Measurements from ENCODE around the gene ATP4A.

Gene ATP4A

GRCh38 chr19:35555301-35556005 is 8.0 kb downstream of the ATP4A start:
- H3K36me3 ChIP-seq (ENCODE audit: insufficient read depth, low read depth, low read length), result peaks cover 7% of the 10 kb centered on the region; the same call in 1 of the 2 replicates
- no peaks in the 10 kb centered on the region for H3K4me1 ChIP-seq (ENCODE audit: insufficient read depth, low read length)
- H3K27me3 ChIP-seq (ENCODE audit: insufficient read depth, low read length), result peaks cover 39% of the 10 kb centered on the region
- H3K9me3 ChIP-seq (ENCODE audit: insufficient read depth, low read depth, low read length), result no peaks in the 10 kb centered on the region
- H3K27ac ChIP-seq (ENCODE audit: low read length), result no peak overlapping the region
- H3K4me3 ChIP-seq (ENCODE audit: low read length), result no peak overlapping the region
- no peak overlapping the region for H3K9ac ChIP-seq (ENCODE audit: low read depth, low read length)

GRCh38 chr19:35554076-35554475 is 9.4 kb downstream of the ATP4A start:
- peaks cover 27% of the 10 kb centered on the region for H3K27me3 ChIP-seq (ENCODE audit: insufficient read depth, low read length)
- no peak overlapping the region for H3K4me3 ChIP-seq (ENCODE audit: low read length)
- no peak overlapping the region for H3K9ac ChIP-seq (ENCODE audit: low read depth, low read length)
- H3K9me3 ChIP-seq (ENCODE audit: insufficient read depth, low read depth, low read length), result no peaks in the 10 kb centered on the region
- no peaks in the 10 kb centered on the region for H3K4me1 ChIP-seq (ENCODE audit: insufficient read depth, low read length)
- H3K36me3 ChIP-seq (ENCODE audit: insufficient read depth, low read depth, low read length), result peaks cover 14% of the 10 kb centered on the region; the same call in 1 of the 2 replicates
- no peak overlapping the region for H3K27ac ChIP-seq (ENCODE audit: low read length)

GRCh38 chr19:35553385-35554000 is 10.0 kb downstream of the ATP4A start:
- Histone ChIP-seq H3K9me3 (ENCODE audit: insufficient read depth, low read depth, low read length) (no peaks in the 10 kb centered on the region), H3K27ac (ENCODE audit: low read length) (no peak overlapping the region), H3K4me3 (ENCODE audit: low read length) (no peak overlapping the region), H3K4me1 (ENCODE audit: insufficient read depth, low read length) (no peaks in the 10 kb centered on the region), H3K27me3 (ENCODE audit: insufficient read depth, low read length) (peaks cover 21% of the 10 kb centered on the region), H3K36me3 (ENCODE audit: insufficient read depth, low read depth, low read length) (peaks cover 14% of the 10 kb centered on the region; the same call in 1 of the 2 replicates), H3K9ac (ENCODE audit: low read depth, low read length) (no peak overlapping the region)

GRCh38 chr19:35552534-35553384 is 10.7 kb downstream of the ATP4A start:
- Histone ChIP-seq H3K9me3 (ENCODE audit: insufficient read depth, low read depth, low read length) (no peaks in the 10 kb centered on the region), H3K27me3 (ENCODE audit: insufficient read depth, low read length) (peaks cover 18% of the 10 kb centered on the region; the same call in 1 of the 2 replicates), H3K4me3 (ENCODE audit: low read length) (no peak overlapping the region)

GRCh38 chr19:35551091-35551810 is 12.2 kb downstream of the ATP4A start:
- H3K27ac ChIP-seq (ENCODE audit: low read length), result no peak overlapping the region
- H3K36me3 ChIP-seq (ENCODE audit: insufficient read depth, low read depth, low read length), result peaks cover 29% of the 10 kb centered on the region
- H3K4me3 ChIP-seq (ENCODE audit: low read length), result no peak overlapping the region
- H3K4me1 ChIP-seq (ENCODE audit: insufficient read depth, low read length), result peaks cover 3% of the 10 kb centered on the region; the same call in 1 of the 2 replicates
- H3K27me3 ChIP-seq (ENCODE audit: insufficient read depth, low read length), result peaks cover 5% of the 10 kb centered on the region; the same call in 1 of the 2 replicates
- no peaks in the 10 kb centered on the region for H3K9me3 ChIP-seq (ENCODE audit: insufficient read depth, low read depth, low read length)
- no peak overlapping the region for H3K9ac ChIP-seq (ENCODE audit: low read depth, low read length)

More at GRCh38 chr19:35552534-35553384, 10.7 kb downstream of the ATP4A start:
- H3K27ac ChIP-seq (ENCODE audit: low read length), result no peak overlapping the region
- H3K4me1 ChIP-seq (ENCODE audit: insufficient read depth, low read length), result no peaks in the 10 kb centered on the region
- peaks cover 18% of the 10 kb centered on the region; the same call in 1 of the 2 replicates for H3K36me3 ChIP-seq (ENCODE audit: insufficient read depth, low read depth, low read length)
- H3K9ac ChIP-seq (ENCODE audit: low read depth, low read length), result no peak overlapping the region

GRCh38 chr19:35549879-35550523 is 13.5 kb downstream of the ATP4A start:
- Histone ChIP-seq H3K27ac (ENCODE audit: low read length) (no peak overlapping the region), H3K36me3 (ENCODE audit: insufficient read depth, low read depth, low read length) (peaks cover 29% of the 10 kb centered on the region), H3K4me3 (ENCODE audit: low read length) (no peak overlapping the region), H3K9ac (ENCODE audit: low read depth, low read length) (no peak overlapping the region), H3K9me3 (ENCODE audit: insufficient read depth, low read depth, low read length) (no peaks in the 10 kb centered on the region), H3K4me1 (ENCODE audit: insufficient read depth, low read length) (peaks cover 3% of the 10 kb centered on the region; the same call in 1 of the 2 replicates), H3K27me3 (ENCODE audit: insufficient read depth, low read length) (no peaks in the 10 kb centered on the region; the same call in 1 of the 2 replicates)

DNA sequence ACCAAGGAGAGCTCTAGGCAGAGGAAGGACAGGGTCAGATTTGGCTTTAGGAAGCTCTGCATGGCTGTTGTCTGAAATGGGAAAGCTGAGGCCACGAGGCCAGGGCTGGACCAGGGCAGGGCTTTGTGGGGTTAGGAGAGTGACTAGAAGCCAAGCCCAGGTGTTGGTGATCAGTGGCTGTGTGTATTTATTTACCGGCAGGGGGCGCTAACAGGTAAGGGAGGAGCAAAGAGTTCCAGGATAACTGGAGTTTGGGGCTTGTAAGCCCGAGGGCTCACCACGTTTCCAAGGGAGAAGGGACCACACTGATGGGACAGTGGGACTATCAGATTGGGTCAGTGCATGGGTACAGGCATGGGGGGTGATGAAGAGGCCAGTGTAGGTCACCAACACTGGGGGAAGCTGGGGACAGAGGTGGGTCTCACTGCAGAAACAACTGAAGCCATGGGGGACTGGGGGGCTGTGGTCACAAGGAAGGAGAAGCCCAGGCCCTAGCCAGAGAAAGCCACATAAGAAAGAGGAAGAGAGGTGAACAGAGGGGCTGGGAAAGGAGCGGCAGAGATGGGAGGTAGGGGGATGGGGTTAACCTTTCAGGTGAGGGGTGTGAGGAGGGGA is 14.2 kb downstream of the ATP4A start:
- Histone ChIP-seq H3K9me3 (ENCODE audit: insufficient read depth, low read depth, low read length) (no peaks in the 10 kb centered on the region), H3K4me3 (ENCODE audit: low read length) (no peak overlapping the region), H3K27me3 (ENCODE audit: insufficient read depth, low read length) (no peaks in the 10 kb centered on the region; the same call in 1 of the 2 replicates), H3K4me1 (ENCODE audit: insufficient read depth, low read length) (peaks cover 6% of the 10 kb centered on the region; the same call in 1 of the 2 replicates), H3K36me3 (ENCODE audit: insufficient read depth, low read depth, low read length) (peaks cover 29% of the 10 kb centered on the region), H3K9ac (ENCODE audit: low read depth, low read length) (no peak overlapping the region), H3K27ac (ENCODE audit: low read length) (no peak overlapping the region)

GRCh38 chr19:35546532-35546931 is 16.9 kb downstream of the ATP4A start:
- peak overlapping the region; percentile 99 for H3K4me3 ChIP-seq (ENCODE audit: low read length)
- no peak overlapping the region for H3K27ac ChIP-seq (ENCODE audit: low read length)
- H3K9me3 ChIP-seq (ENCODE audit: insufficient read depth, low read depth, low read length), result no peaks in the 10 kb centered on the region
- H3K9ac ChIP-seq (ENCODE audit: low read depth, low read length), result peak overlapping the region; percentile 97; the same call in 1 of the 2 replicates
- H3K4me1 ChIP-seq (ENCODE audit: insufficient read depth, low read length), result peaks cover 7% of the 10 kb centered on the region; the same call in 1 of the 2 replicates
- peaks cover 43% of the 10 kb centered on the region for H3K36me3 ChIP-seq (ENCODE audit: insufficient read depth, low read depth, low read length)
- no peaks in the 10 kb centered on the region for H3K27me3 ChIP-seq (ENCODE audit: insufficient read depth, low read length)

DNA sequence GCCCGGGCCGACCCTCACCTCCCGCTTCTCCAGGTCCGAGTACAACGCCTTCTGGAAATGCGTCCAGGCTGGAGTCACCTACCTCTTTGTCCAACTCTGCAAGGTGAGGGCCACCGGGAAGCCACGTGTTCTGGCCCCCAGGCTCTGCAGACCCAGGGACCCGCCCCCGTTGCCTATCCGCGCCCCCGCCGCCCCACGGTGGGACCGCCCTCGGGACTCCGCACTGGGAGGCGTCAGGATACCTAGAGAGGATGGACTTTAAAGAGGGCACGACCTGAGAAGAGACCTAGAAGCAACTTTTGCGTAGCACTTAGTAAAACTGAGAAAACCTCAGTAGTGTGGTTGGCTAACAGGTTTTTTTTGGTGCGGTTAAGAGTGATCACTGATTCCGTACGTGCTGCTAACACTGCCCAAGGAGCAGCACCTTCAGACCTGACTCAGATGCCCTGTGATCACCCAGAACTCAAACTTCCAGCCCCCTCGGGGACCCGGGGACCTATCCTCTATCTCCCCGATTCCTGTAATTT is 17.5 kb downstream of the ATP4A start:
- peak overlapping the region; percentile 99 for H3K4me3 ChIP-seq (ENCODE audit: low read length)
- peak overlapping the region; percentile 82 for H3K27ac ChIP-seq (ENCODE audit: low read length)
- H3K9me3 ChIP-seq (ENCODE audit: insufficient read depth, low read depth, low read length), result no peaks in the 10 kb centered on the region
- peaks cover 45% of the 10 kb centered on the region for H3K36me3 ChIP-seq (ENCODE audit: insufficient read depth, low read depth, low read length)
- peaks cover 7% of the 10 kb centered on the region; the same call in 1 of the 2 replicates for H3K4me1 ChIP-seq (ENCODE audit: insufficient read depth, low read length)
- H3K27me3 ChIP-seq (ENCODE audit: insufficient read depth, low read length), result no peaks in the 10 kb centered on the region
- H3K9ac ChIP-seq (ENCODE audit: low read depth, low read length), result peak overlapping the region; percentile 97
